Measurements from ENCODE around the gene SEPTIN5.

The SEPTIN5 gene

DNA sequence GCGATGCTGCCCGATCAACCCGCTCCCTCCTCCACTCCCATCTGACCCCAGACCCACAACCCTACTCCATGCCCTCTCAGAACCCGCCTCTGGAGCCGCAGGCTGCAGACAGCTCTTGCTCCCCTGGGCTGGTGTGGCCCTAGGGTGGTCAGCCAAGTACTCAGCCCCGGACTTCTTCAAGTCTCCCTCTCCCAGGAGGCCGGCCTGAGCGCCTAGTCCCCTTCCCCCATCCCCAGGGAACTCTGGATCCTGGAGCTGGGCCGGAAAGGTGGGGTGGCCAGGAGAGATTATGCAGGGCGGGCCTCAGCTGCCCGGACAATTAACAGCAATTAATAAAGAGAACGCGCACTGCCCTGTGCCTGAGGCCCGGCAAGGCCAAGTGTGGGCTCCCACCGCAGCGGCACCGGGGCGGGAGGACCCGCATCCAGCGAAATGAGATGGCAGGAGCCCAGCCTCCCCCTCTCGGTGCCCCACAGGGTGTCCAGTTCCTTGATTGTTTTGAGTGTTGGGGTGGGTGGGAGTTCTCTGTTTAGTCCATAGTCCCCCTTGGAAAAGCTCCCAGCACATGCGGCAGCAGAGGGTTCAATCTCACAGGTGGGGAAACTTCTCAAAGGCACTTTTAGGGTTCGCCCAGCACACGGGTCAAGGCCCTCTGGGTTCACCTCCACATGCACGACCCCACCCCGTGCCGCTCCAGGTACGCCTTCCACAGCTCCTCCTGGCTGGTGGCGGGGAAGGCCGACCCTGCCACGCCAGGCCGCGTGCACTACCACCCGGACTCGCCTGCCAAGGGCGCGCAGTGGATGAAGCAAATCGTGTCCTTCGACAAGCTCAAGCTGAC is 49.4 kb downstream of the SEPTIN5 start:
- DNase-seq, result no peak

- DNase-seq, result no peak
Observed at GRCh38 chr22:19764299-19764593, 49.9 kb downstream of the SEPTIN5 start.

- DNase-seq, result no peak
Observed at GRCh38 chr22:19764636-19765476, 50.6 kb downstream of the SEPTIN5 start.

DNA sequence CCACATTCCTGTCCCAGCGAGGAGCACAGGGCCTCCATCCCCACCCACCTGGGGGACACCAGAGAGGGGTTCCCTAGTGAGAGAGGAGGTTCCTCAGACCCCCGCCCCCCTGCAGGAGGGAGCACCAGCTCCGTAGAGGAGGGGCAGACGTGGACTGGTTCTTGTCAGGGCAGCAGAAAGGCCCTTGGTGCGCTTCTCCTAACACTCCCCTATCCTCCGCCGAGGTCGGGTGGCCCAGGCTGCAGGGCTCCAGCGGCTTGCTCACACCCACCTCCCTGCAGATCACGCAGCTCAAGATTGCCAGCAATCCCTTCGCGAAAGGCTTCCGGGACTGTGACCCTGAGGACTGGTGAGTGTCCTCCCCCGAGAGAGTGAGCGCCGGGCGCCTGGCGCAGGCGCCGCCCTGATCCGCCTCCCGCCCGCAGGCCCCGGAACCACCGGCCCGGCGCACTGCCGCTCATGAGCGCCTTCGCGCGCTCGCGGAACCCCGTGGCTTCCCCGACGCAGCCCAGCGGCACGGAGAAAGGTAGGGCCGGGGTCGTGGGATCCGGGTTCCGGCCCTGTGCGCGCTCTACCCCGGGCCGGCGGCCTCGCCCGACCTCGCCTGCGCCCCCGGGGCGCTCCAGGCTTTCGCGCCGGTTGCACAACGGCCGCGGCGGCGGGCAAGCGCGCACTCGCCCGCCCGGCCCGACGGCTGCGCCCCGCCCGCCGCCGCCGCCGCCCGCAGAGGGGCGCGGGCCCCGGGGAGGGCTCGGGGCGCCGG is 51.4 kb downstream of the SEPTIN5 start:
- no peak for DNase-seq

GRCh38 chr22:19766240-19766510 is 51.9 kb downstream of the SEPTIN5 start:
- no peak for DNase-seq

GRCh38 chr22:19766511-19767426 is 52.5 kb downstream of the SEPTIN5 start:
- peak; percentile 27 for DNase-seq

DNA sequence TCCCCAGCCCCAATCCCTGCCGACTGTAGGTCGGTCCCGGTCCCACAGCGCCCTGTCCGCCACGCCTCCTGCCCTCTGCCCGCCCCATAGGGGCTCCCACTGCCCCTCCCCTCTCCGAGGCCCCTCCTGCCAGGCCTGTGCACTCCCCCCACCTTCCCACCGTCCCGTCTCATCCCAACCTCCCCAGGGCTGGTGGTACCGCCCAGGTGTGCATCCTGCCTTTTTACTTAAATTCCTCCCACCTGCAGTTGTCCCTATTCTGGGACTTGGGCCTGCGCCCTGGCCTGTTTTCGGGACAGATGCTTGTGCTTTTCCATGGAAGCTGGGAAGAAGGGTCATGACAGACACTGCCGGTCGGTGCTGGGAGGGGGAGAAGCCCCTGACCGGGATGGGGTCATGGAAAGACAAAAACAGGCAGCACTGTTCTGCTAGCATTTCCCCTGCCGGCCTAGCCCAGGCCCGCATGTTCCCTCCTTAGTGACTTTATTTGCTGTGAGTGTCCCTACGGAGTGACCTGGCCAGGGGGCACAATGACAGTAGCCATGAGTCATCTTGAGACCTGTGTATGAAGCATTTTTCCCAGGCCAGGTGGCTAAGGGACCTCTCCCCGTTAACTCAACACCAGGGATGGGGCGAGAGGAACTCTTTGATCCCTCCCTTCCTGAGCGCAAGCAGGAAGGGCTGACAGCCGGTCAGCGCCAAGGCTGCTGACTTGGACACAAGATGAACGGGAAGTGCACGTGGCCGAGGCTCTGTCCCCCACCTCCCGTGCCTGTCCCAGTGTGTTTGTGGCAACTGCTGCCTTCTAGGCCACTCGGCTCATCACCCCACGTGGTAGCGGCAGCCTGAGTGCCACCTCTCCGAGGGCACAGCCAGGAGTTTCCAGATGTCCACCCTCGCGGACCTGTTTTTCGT is 53.4 kb downstream of the SEPTIN5 start:
- DNase-seq, result no peak

DNA sequence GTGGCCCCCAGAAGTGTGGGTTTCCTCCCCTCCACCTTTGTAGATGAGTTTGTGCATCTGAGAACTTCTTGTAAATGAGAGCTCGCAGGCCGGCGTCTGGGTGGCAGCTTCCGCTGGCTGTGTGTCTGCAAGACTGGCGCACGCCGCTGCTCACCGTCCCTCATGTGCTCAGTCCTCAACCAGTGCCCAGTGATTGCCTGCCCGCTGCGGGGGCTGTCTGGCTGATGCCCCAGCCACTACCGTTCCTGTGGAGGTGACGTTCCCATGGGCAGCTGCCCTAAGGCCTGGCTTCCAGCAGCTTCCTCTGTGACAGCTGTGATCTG is 55.1 kb downstream of the SEPTIN5 start:
- DNase-seq, result no peak

DNA sequence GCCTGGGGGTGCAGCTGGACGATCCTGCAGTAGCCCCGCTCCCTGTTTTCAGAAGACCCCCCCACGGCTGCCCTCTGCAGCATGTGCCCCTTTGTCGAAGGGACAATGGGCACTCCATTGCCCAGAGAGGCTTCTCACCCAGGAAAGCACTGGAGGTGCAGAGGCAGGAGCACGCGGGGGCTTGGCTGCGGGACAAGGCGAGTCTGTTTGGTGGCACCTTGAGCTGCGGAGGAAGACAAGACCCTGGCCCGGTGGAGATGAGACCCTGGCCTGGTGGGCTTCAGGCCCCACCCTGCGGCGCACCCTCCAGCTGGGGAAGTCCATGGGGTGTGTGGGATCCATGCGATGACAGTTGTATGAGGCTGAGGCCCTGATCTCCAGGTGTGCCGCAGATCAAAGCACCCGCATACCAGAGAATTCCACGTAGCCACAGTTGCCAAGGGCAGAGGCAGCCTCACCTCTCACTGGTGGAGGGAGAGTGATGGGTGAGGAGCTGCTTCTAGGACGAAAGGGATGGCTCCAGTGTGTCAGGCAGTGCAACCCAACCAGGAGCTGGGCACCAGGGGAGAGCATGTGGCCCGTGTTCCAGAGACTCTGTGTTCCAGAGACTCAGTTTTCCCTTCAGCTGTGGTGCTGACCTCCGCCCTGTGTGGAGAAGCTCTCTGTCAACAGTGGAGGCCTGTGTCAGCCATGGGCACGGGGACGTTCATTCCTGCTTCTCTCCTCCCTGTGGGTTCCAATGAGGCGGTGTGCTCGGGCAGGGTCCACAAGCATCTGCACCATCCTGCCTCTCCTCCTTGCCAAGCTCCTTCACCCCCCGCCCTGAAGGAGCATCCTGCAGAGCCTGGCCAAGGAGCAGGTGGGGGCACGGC is 56.3 kb downstream of the SEPTIN5 start:
- no peak for DNase-seq

GRCh38 chr22:19772422-19772672 is 58.0 kb downstream of the SEPTIN5 start:
- no peak for DNase-seq

All from activated T-cell treated with anti-CD3 and anti-CD28 coated beads for 4 hours (primary cell).